DND-41 (cell line): ENCODE data around the gene STARD8.

Experiments used
- EZH2 ChIP-seq: IDR thresholded peaks from 3 replicates; pipeline ENCODE4 v1.6.1; 2012; ENCODE audit warnings: borderline replicate concordance, low read depth, mild to moderate bottlenecking, moderate library complexity, low read length, inconsistent platforms; ENCODE audit not compliant: severe bottlenecking
- TF ChIP-seq, protein P1 (sequence below): IDR thresholded peaks from 2 replicates; pipeline ENCODE4 v1.5.1; 2012; ENCODE audit warnings: borderline replicate concordance, low read length, moderate library complexity, mild to moderate bottlenecking; ENCODE audit not compliant: poor library complexity, severe bottlenecking; ENCODE audit errors: extremely low read depth

DNA sequence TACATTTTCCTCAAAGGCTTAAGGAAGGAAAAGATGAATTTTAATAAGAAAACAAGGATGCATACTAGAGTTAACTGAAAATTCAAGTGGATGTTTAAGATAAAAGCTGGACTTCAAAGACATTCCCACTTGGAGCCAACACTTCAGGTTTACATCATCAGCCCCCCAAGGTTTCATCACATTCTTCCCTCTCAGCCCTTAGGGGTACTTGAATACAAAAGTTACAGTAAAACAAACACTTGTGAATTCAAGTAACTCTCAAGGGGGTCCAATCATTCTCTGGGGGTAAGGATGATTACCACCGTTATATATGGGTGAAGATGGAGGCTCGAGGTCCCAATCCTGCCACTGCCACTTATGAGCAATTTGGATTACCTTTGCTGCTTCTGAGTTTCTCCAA, 36.1 kb downstream of the STARD8 start:
- TF ChIP-seq, protein P1, sequence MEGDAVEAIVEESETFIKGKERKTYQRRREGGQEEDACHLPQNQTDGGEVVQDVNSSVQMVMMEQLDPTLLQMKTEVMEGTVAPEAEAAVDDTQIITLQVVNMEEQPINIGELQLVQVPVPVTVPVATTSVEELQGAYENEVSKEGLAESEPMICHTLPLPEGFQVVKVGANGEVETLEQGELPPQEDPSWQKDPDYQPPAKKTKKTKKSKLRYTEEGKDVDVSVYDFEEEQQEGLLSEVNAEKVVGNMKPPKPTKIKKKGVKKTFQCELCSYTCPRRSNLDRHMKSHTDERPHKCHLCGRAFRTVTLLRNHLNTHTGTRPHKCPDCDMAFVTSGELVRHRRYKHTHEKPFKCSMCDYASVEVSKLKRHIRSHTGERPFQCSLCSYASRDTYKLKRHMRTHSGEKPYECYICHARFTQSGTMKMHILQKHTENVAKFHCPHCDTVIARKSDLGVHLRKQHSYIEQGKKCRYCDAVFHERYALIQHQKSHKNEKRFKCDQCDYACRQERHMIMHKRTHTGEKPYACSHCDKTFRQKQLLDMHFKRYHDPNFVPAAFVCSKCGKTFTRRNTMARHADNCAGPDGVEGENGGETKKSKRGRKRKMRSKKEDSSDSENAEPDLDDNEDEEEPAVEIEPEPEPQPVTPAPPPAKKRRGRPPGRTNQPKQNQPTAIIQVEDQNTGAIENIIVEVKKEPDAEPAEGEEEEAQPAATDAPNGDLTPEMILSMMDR: no peak
- TF ChIP-seq EZH2: no peak
